Endodermal cell (in vitro differentiated cells): ENCODE data around the gene EFNA2. TPM values are rescaled to one million over a fixed set of nuclear protein-coding genes. Genes with fewer than 3 reads are reported as not detected.
A peak's percentile ranks its signal among the peaks of the same experiment; 100 is the strongest.

ENCODE experiments used
- DNase-seq: peaks from one replicate; pipeline ENCODE4 v3.0.0-alpha.2; 2017
- H3K27ac ChIP-seq: 2 replicates; pipeline ENCODE4 v1.5.1; 2013; ENCODE audit warnings: mild to moderate bottlenecking, low read depth, low read length, moderate library complexity
- H3K27me3 ChIP-seq: 2 replicates; pipeline ENCODE4 v1.6.1; 2013; ENCODE audit warnings: mild to moderate bottlenecking, low read length, moderate library complexity; ENCODE audit not compliant: insufficient read depth, control insufficient read depth, poor library complexity, severe bottlenecking
- H3K36me3 ChIP-seq: 2 replicates; pipeline ENCODE4 v1.7.0; 2013; ENCODE audit warnings: mild to moderate bottlenecking, low read length, moderate library complexity; ENCODE audit not compliant: control insufficient read depth, insufficient read depth
- H3K4me1 ChIP-seq: one replicate; pipeline ENCODE4 v1.7.0; 2013; ENCODE audit warnings: low read length; ENCODE audit not compliant: control insufficient read depth, insufficient read depth
- H3K4me3 ChIP-seq: 2 replicates; pipeline ENCODE4 v1.5.1; 2013; ENCODE audit warnings: mild to moderate bottlenecking, low read length, moderate library complexity
- H3K9ac ChIP-seq: 2 replicates; pipeline ENCODE4 v1.6.1; 2013; ENCODE audit warnings: mild to moderate bottlenecking, low read length, moderate library complexity; ENCODE audit not compliant: poor library complexity, severe bottlenecking; ENCODE audit errors: extremely low read depth
- H3K9me3 ChIP-seq: 2 replicates; pipeline ENCODE4 v1.6.1; 2013; ENCODE audit warnings: mild to moderate bottlenecking, low read length, moderate library complexity; ENCODE audit not compliant: control insufficient read depth
- H3K27ac Mint-ChIP-seq: 2 replicates; pipeline ENCODE4 v1.8.0; 2020; ENCODE audit warnings: mixed read lengths
- H3K27me3 Mint-ChIP-seq: 2 replicates; pipeline ENCODE4 v1.8.0; 2021; ENCODE audit warnings: mild to moderate bottlenecking, mixed read lengths; ENCODE audit not compliant: insufficient read depth
- H3K36me3 Mint-ChIP-seq: 2 replicates; pipeline ENCODE4 v1.8.0; 2020; ENCODE audit warnings: low read depth, mixed read lengths
- H3K4me1 Mint-ChIP-seq: 2 replicates; pipeline ENCODE4 v1.8.0; 2020; ENCODE audit warnings: mixed read lengths
- H3K4me3 Mint-ChIP-seq: 2 replicates; pipeline ENCODE4 v1.8.0; 2020; ENCODE audit warnings: mild to moderate bottlenecking, moderate library complexity, mixed read lengths
- H3K9me3 Mint-ChIP-seq: 2 replicates; pipeline ENCODE4 v1.8.0; 2020; ENCODE audit warnings: mild to moderate bottlenecking, mixed read lengths
- CTCF ChIP-seq: fragments of 200-600 bp; sonication (generic); conservative IDR thresholded peaks from 2 replicates; pipeline ENCODE4 v1.5.0; 2021; ENCODE audit warnings: antibody characterized with exemption, mild to moderate bottlenecking
- WGBS, 2 experiments: methylation state at CpG; one replicate each; pipeline versions ENCODE4 v1.1.5 to v1.1.7; 2013; ENCODE audit warnings: missing lambda C conversion rate in 2 of 2, mixed read lengths in 1 of 2; ENCODE audit not compliant: insufficient coverage in 1 of 2, insufficient read length in 1 of 2; 5-methylcytosine and 5-hydroxymethylcytosine counted together
- total RNA-seq, 2 donors: library from RNA; stranded (reverse); fragmentation: NEBNext Ultra II Directional in 1 of 2; extraction: Animal tissue kit (Norgen Biotek cat#: 25700) in 1 of 2; gene quantifications; 2 replicates in 1 of 2; 3 replicates in 1 of 2; pipeline ENCODE4 v1.2.1, GENCODE V29; 2021

Gene EFNA2
- total RNA-seq, 2 donors from 2014 or later = 28.6 to 30.7 TPM

GRCh38 chr19:1277061-1277460 is 8.6 kb upstream of the EFNA2 start:
- H3K9me3 Mint-ChIP-seq = no peaks in the 10 kb centered on the region
- Histone ChIP-seq H3K4me1 (peaks cover 8% of the 10 kb centered on the region), H3K36me3 (peaks cover 44% of the 10 kb centered on the region), H3K27me3 (no peaks in the 10 kb centered on the region), H3K9me3 (no peaks in the 10 kb centered on the region), H3K27ac (no peak overlapping the region), H3K4me3 (no peak overlapping the region), H3K9ac (no peak overlapping the region)
- peak overlapping the region; percentile 60 for H3K4me3 Mint-ChIP-seq
- H3K27ac Mint-ChIP-seq = peak overlapping the region; percentile 71
- H3K36me3 Mint-ChIP-seq = peaks cover 45% of the 10 kb centered on the region
- peaks cover 18% of the 10 kb centered on the region for H3K4me1 Mint-ChIP-seq
- no peak for DNase-seq
- WGBS, 2 experiments = 92 to 94% methylated on average over 14 to 15 of the region's 15 CpGs
- no peaks in the 10 kb centered on the region for H3K27me3 Mint-ChIP-seq
- TF ChIP-seq CTCF = no peak

GRCh38 chr19:1278074-1278473 is 7.6 kb upstream of the EFNA2 start:
- no peak for TF ChIP-seq CTCF
- Mint-ChIP-seq H3K27ac (no peak overlapping the region), H3K4me3 (no peak overlapping the region), H3K27me3 (no peaks in the 10 kb centered on the region), H3K9me3 (no peaks in the 10 kb centered on the region), H3K4me1 (peaks cover 10% of the 10 kb centered on the region), H3K36me3 (peaks cover 35% of the 10 kb centered on the region)
- Histone ChIP-seq H3K9me3 (no peaks in the 10 kb centered on the region), H3K4me3 (no peak overlapping the region), H3K36me3 (peaks cover 34% of the 10 kb centered on the region), H3K9ac (no peak overlapping the region), H3K27ac (no peak overlapping the region), H3K4me1 (peaks cover 8% of the 10 kb centered on the region), H3K27me3 (no peaks in the 10 kb centered on the region)
- DNase-seq = no peak
- 88 to 91% methylated on average over 9 to 12 of the region's 12 CpGs for WGBS, 2 experiments

- Mint-ChIP-seq H3K4me1 (peaks cover 4% of the 10 kb centered on the region), H3K9me3 (no peaks in the 10 kb centered on the region), H3K4me3 (no peak overlapping the region), H3K36me3 (peaks cover 28% of the 10 kb centered on the region), H3K27me3 (no peaks in the 10 kb centered on the region), H3K27ac (no peak overlapping the region)
- H3K27ac ChIP-seq = no peak overlapping the region
- TF ChIP-seq CTCF = no peak
- WGBS, 2 experiments = 93 to 94% methylated on average over 16 to 25 of the region's 25 CpGs
- no peaks in the 10 kb centered on the region for H3K9me3 ChIP-seq
- H3K4me3 ChIP-seq = no peak overlapping the region
- peaks cover 8% of the 10 kb centered on the region for H3K4me1 ChIP-seq
- DNase-seq = no peak
- H3K9ac ChIP-seq = no peak overlapping the region
- H3K27me3 ChIP-seq = no peaks in the 10 kb centered on the region
- peaks cover 26% of the 10 kb centered on the region for H3K36me3 ChIP-seq
Observed at GRCh38 chr19:1278713-1279660, 6.7 kb upstream of the EFNA2 start.
